Activated naive CD4-positive, alpha-beta T cell treated with anti-CD3 and anti-CD28 coated beads for 36 hours (primary cell): ENCODE measurements around the gene CCN5. TPM values are rescaled to one million over a fixed set of nuclear protein-coding genes. Genes with fewer than 3 reads are reported as not detected.

ENCODE experiments used
- CTCF ChIA-PET: fragments of 350-600 bp; sonication (Branson Sonifier 250); formaldehyde crosslinking; loops from one replicate; lab custom pipeline; 2021; ENCODE audit warnings: antibody characterized with exemption; lab: Charles Lee
- DNase-seq: peaks from one replicate; pipeline ENCODE4 v3.0.0-alpha.2; 2020
- H3K27ac Mint-ChIP-seq: one replicate; pipeline ENCODE4 v1.8.0; 2021; ENCODE audit warnings: mild to moderate bottlenecking, mixed read lengths
- H3K27me3 Mint-ChIP-seq: one replicate; pipeline ENCODE4 v1.8.0; 2021; ENCODE audit warnings: low read depth, mixed read lengths
- H3K36me3 Mint-ChIP-seq: one replicate; pipeline ENCODE4 v1.8.0; 2021; ENCODE audit warnings: low read depth, mixed read lengths
- H3K4me1 Mint-ChIP-seq: one replicate; pipeline ENCODE4 v1.8.0; 2021; ENCODE audit warnings: low read depth, mixed read lengths
- H3K4me3 Mint-ChIP-seq: one replicate; pipeline ENCODE4 v1.8.0; 2021; ENCODE audit warnings: mild to moderate bottlenecking, moderate library complexity, mixed read lengths
- H3K9me3 Mint-ChIP-seq: one replicate; pipeline ENCODE4 v1.8.0; 2021; ENCODE audit warnings: mixed read lengths
- intact Hi-C: fragments of 100-400 bp; cut with micrococcal nuclease; formaldehyde crosslinking; loops from one replicate; pipeline ENCODE4 v1.15.1; 2023
- total RNA-seq, 2 experiments: library from RNA; stranded (reverse); gene quantifications; one replicate each; pipeline ENCODE4 v1.2.3, GENCODE V29; 2021

CCN5 gene
- total RNA-seq, 2 experiments from 2014 or later, result not detected

DNA sequence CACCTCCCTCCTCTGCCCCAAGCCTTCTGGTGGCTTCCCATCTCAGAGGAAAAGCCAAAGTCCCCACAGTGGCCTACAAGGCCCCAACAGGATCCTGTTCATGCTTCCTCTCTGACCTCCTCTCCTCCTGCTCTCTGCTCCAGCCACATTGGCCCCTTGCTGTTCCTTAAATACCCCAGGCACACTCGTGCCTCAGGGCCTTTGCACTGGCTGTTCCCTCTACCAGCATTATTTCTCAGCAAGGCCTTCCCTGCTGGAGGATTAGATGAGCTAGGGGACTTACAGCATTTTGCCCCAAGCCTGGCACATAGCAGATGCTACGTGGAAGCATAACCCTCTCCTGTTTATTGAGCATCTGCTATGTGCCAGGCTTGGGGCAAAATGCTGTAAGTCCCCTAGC lies 7.8 kb downstream of the CCN5 start:
- no peaks in the 10 kb centered on the region for H3K27me3 Mint-ChIP-seq
- H3K4me1 Mint-ChIP-seq, result no peaks in the 10 kb centered on the region
- CTCF ChIA-PET, result no interaction called here
- no peak overlapping the region for H3K27ac Mint-ChIP-seq
- intact Hi-C loops, result no loop called here
- no peaks in the 10 kb centered on the region for H3K9me3 Mint-ChIP-seq
- DNase-seq, result no peak
- H3K4me3 Mint-ChIP-seq, result no peak overlapping the region
- H3K36me3 Mint-ChIP-seq, result no peaks in the 10 kb centered on the region

- Mint-ChIP-seq H3K27ac (no peak overlapping the region), H3K4me1 (no peaks in the 10 kb centered on the region)
These were observed 8.2 kb downstream of the CCN5 start for GRCh38 chr20:44723391-44723790.

DNA sequence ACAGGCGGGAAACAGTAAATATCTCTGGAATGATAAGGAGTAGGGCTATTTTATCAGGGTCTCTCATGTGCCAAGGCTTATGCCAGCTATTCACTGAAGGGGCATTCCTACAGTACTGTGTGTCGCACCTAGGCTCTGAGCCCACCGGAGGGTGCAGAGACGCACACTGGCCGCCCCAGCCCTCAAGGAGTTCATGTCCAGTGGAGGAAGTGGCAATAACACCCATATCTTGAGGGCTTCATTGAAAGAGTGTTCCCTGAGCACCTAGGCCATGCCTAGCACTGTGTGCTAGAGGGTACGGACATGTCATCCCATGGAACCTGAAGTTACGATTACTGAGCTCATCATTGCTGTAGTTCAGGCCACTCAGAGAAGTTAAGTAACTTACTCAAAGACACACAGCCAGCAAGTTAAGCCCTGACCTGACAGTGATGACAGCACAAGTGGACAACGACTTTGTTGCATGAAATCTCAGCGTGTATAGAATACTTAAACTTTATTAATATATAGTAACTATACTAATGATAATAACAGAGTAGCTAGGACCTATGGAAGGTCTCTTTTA lies 8.7 kb downstream of the CCN5 start:
- Mint-ChIP-seq H3K9me3 (no peaks in the 10 kb centered on the region), H3K27ac (no peak overlapping the region), H3K27me3 (no peaks in the 10 kb centered on the region), H3K4me3 (no peak overlapping the region), H3K4me1 (no peaks in the 10 kb centered on the region), H3K36me3 (no peaks in the 10 kb centered on the region)
- CTCF ChIA-PET, result no interaction called here
- intact Hi-C loops, result no loop called here
- DNase-seq, result no peak

More at GRCh38 chr20:44723391-44723790, 8.2 kb downstream of the CCN5 start:
- Mint-ChIP-seq H3K27me3 (no peaks in the 10 kb centered on the region), H3K9me3 (no peaks in the 10 kb centered on the region), H3K4me3 (no peak overlapping the region), H3K36me3 (no peaks in the 10 kb centered on the region)
- DNase-seq, result no peak
- CTCF ChIA-PET, result no interaction called here
- intact Hi-C loops, result no loop called here

GRCh38 chr20:44724423-44725091 lies 9.4 kb downstream of the CCN5 start:
- no peaks in the 10 kb centered on the region for H3K9me3 Mint-ChIP-seq
- CTCF ChIA-PET, result interaction anchor here (1.6 kb wide), 1 partner anchor 39 kb away, joined by 5 read pairs; no protein-coding TSS in a partner anchor
- H3K4me3 Mint-ChIP-seq, result no peak overlapping the region
- H3K27me3 Mint-ChIP-seq, result no peaks in the 10 kb centered on the region
- DNase-seq, result no peak
- no peaks in the 10 kb centered on the region for H3K36me3 Mint-ChIP-seq
- H3K27ac Mint-ChIP-seq, result no peak overlapping the region
- H3K4me1 Mint-ChIP-seq, result no peaks in the 10 kb centered on the region
- intact Hi-C loops, result no loop called here

- Mint-ChIP-seq H3K27me3 (no peaks in the 10 kb centered on the region), H3K4me1 (no peaks in the 10 kb centered on the region), H3K27ac (no peak overlapping the region), H3K4me3 (no peak overlapping the region), H3K9me3 (no peaks in the 10 kb centered on the region), H3K36me3 (no peaks in the 10 kb centered on the region)
- intact Hi-C loops, result no loop called here
- CTCF ChIA-PET, result interaction anchor here (1.6 kb wide), 1 partner anchor 40 kb away, joined by 5 read pairs; no protein-coding TSS in a partner anchor
- DNase-seq, result no peak
These were observed 10.7 kb downstream of the CCN5 start for GRCh38 chr20:44725837-44726236.

GRCh38 chr20:44727039-44727438 lies 11.9 kb downstream of the CCN5 start:
- no peaks in the 10 kb centered on the region for H3K36me3 Mint-ChIP-seq
- H3K27ac Mint-ChIP-seq, result no peak overlapping the region
- CTCF ChIA-PET, result no interaction called here
- no peak for DNase-seq
- H3K9me3 Mint-ChIP-seq, result no peaks in the 10 kb centered on the region
- no peaks in the 10 kb centered on the region for H3K27me3 Mint-ChIP-seq
- intact Hi-C loops, result no loop called here
- H3K4me3 Mint-ChIP-seq, result no peak overlapping the region
- peaks cover 2% of the 10 kb centered on the region for H3K4me1 Mint-ChIP-seq

DNA sequence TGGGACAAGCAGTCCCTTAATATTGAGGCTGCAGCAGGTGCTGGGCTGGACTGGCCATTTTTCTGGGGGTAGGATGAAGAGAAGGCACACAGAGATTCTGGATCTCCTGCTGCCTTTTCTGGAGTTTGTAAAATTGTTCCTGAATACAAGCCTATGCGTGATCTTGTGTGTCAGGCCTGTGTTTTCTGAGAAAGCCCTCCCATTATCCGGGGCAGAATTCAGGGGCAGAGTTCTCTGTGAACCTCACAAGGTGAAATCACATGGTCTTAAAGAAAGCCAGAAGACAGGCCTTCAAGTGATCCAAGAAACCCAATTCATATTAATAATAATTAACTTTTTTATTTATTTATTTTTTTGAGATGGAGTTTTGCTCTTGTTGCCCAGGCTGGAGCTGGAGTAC lies 12.5 kb downstream of the CCN5 start:
- CTCF ChIA-PET, result no interaction called here
- no peak for DNase-seq
- Mint-ChIP-seq H3K9me3 (no peaks in the 10 kb centered on the region), H3K4me3 (no peak overlapping the region), H3K27me3 (no peaks in the 10 kb centered on the region), H3K36me3 (no peaks in the 10 kb centered on the region), H3K27ac (no peak overlapping the region), H3K4me1 (peaks cover 8% of the 10 kb centered on the region)
- intact Hi-C loops, result no loop called here

DNA sequence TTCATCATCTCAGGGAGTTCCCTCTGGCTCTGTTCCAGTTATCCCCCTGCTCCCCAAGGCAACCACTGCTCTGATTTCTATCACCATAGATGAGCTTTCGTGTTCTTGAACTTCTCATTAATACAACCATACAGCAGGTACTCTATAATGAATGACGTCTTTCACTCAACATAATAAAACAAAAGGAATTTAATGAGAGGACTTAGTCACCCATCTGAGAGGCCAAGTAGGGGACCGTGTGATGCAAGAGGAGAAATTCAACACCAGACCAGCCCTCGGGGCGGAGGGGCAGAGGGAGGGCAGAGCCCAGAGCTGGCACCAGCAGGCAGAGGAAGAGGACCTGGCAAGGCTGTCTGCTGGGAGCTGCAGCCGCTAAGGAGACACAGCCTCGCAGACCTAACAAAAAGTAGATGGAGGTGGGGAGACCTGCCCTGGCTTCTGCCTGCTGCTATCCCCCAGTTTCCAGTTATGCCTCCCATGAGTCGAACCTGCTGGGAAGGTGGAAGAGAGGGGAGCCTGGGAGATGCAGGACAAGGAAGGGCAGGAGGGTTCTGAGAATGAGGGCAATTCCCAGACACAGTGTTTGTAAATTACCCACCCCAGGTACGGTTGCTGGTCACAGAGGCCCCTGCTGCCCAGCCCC lies 13.8 kb downstream of the CCN5 start:
- CTCF ChIA-PET, result interaction anchor here (2.3 to 6.7 kb wide), 2 partner anchors 19 to 45 kb away, joined by 6 to 90 read pairs; no protein-coding TSS in a partner anchor
- intact Hi-C loops, result no loop called here
- Mint-ChIP-seq H3K4me1 (peaks cover 17% of the 10 kb centered on the region), H3K27me3 (no peaks in the 10 kb centered on the region), H3K4me3 (no peak overlapping the region), H3K9me3 (no peaks in the 10 kb centered on the region), H3K27ac (no peak overlapping the region), H3K36me3 (no peaks in the 10 kb centered on the region)
- no peak for DNase-seq

DNA sequence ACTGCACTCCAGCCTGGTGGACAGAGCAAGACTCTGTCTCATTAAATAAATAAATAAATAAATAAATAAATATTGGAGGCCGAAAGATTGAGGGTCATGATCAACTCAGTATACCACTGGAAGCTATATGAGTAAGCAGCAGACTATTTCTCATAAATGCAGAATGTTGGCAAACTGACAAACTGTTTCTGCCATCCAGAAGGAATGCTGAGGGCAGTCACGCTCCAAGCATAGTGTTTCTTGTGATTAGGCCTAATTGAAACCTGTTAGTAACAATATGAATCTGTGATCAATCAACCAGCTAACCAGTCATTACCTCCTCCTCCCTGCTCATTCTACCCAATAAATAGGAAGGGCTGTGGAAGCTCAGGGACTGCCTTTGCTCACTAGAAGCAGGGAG lies 15.3 kb downstream of the CCN5 start:
- H3K36me3 Mint-ChIP-seq, result no peaks in the 10 kb centered on the region
- H3K27ac Mint-ChIP-seq, result no peak overlapping the region
- H3K9me3 Mint-ChIP-seq, result no peaks in the 10 kb centered on the region
- H3K4me1 Mint-ChIP-seq, result peaks cover 17% of the 10 kb centered on the region
- CTCF ChIA-PET, result interaction anchor here (2.3 to 6.7 kb wide), 2 partner anchors 18 to 47 kb away, joined by 6 to 90 read pairs; no protein-coding TSS in a partner anchor
- intact Hi-C loops, result loop anchor here (5.0 to 10.0 kb wide), 2 partner anchors 236 to 513 kb away; no protein-coding TSS in a partner anchor
- H3K27me3 Mint-ChIP-seq, result no peaks in the 10 kb centered on the region
- H3K4me3 Mint-ChIP-seq, result no peak overlapping the region
- DNase-seq, result no peak

DNA sequence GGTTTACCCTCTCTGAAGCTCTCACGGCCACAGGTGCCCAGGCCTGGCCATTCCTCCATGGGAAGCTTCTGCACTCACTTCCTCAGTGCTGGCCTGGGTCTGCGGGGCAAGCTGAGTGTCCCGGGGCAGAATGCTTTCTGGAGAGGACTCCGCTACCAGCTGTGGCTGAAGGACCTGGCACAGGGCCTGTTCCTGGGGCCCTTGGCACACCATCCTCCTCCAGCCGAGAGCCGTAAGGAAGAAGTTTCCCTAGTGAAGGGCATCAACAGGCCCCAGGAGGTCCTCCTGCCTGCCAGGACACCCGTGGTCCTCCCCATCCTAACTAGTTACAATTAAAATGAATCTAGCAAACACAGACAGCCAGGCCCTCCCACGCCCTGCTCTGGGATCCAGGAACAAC lies 16.5 kb downstream of the CCN5 start:
- intact Hi-C loops, result loop anchor here (2.0 to 10.0 kb wide), 3 partner anchors 121 to 514 kb away; no protein-coding TSS in a partner anchor
- CTCF ChIA-PET, result interaction anchor here (0.7 to 6.7 kb wide), 5 partner anchors 16 to 516 kb away, joined by 3 to 90 read pairs (median 11); no protein-coding TSS in a partner anchor
- DNase-seq, result no peak
- H3K27me3 Mint-ChIP-seq, result no peaks in the 10 kb centered on the region
- no peaks in the 10 kb centered on the region for H3K36me3 Mint-ChIP-seq
- no peaks in the 10 kb centered on the region for H3K9me3 Mint-ChIP-seq
- H3K27ac Mint-ChIP-seq, result no peak overlapping the region
- no peak overlapping the region for H3K4me3 Mint-ChIP-seq
- peaks cover 23% of the 10 kb centered on the region for H3K4me1 Mint-ChIP-seq

DNA sequence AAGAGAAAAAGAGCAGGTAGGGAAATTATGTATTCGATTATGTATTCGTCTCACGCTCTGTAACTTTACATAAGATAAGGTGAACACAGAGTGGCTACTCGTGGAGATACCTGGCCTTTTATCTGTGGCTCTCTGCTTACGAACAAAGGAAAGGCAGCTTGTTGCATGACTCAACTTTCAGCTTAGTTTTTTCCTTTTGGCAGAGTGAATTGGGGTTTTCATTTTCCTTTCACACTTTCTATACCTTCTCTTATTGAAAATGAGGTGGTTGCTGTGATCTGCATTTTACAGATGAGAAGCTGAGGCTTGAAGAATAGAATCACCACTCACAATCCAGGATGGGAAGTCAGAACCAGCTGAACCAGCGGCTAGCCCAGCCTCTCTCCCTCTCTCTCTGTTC lies 17.2 kb downstream of the CCN5 start:
- DNase-seq, result no peak
- CTCF ChIA-PET, result interaction anchor here (0.7 to 6.7 kb wide), 11 partner anchors 15 to 517 kb away, joined by 3 to 90 read pairs (median 5); no protein-coding TSS in a partner anchor
- no peak overlapping the region for H3K4me3 Mint-ChIP-seq
- intact Hi-C loops, result loop anchor here (2.0 to 10.0 kb wide), 3 partner anchors 122 to 515 kb away; no protein-coding TSS in a partner anchor
- H3K36me3 Mint-ChIP-seq, result no peaks in the 10 kb centered on the region
- H3K4me1 Mint-ChIP-seq, result peaks cover 26% of the 10 kb centered on the region
- H3K27me3 Mint-ChIP-seq, result no peaks in the 10 kb centered on the region
- H3K27ac Mint-ChIP-seq, result peak overlapping the region; percentile 46
- no peaks in the 10 kb centered on the region for H3K9me3 Mint-ChIP-seq

DNA sequence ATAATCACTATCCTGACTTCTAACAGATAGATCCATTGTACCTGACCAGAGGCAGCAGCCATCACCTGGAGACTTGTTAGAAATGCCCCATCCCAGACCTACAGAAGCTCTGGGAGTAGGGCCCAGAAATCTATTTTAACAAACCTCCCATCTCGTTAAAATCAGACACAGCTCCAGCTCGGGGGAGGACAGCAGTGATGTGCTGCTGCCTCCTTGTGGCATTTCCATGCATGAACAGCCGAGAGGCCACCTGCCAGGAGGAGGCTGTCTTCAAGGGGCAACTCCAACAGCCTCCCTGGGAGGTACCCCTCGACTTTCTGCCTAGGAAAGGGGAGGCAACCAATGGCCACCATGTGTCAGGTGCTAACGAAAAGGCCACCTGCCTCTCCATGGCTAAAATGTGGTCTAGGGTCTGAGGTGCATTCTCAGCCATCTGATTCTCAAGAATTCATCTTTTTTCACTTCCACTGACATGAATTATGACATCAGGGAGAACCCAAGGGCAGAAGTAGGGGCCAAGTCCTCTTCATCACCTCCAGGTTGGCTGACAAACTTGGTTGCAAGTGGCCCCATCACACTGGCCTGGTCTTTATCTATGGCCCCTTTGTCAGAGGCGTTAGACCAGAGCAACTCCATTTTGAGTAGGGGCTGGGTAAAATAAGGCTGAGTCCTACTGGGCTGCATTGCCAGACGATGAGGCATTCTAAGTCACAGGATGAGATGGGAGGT lies 18.3 kb downstream of the CCN5 start:
- CTCF ChIA-PET, result interaction anchor here (0.6 to 6.7 kb wide), 13 partner anchors 8 to 422 kb away, joined by 3 to 90 read pairs (median 5); partner anchors contain the start of gene FITM2
- Mint-ChIP-seq H3K4me1 (peaks cover 27% of the 10 kb centered on the region), H3K36me3 (no peaks in the 10 kb centered on the region), H3K9me3 (no peaks in the 10 kb centered on the region), H3K27ac (no peak overlapping the region), H3K4me3 (no peak overlapping the region), H3K27me3 (no peaks in the 10 kb centered on the region)
- DNase-seq, result peak; percentile 82
- intact Hi-C loops, result loop anchor here (1.0 to 10.0 kb wide), 6 partner anchors 48 to 516 kb away; no protein-coding TSS in a partner anchor
